GM12878 (cell line): ENCODE data around the gene PTPRC. TPM values are rescaled to one million over a fixed set of nuclear protein-coding genes. Genes with fewer than 3 reads are reported as not detected.

Experiments used
- CBX5 ChIP-seq: sonication (generic); IDR thresholded peaks from 2 replicates; pipeline ENCODE4 v1.6.1; 2016; ENCODE audit warnings: low read depth, moderate library complexity, mild to moderate bottlenecking, inconsistent platforms
- CEBPZ ChIP-seq: fragments of 150-350 bp; IDR thresholded peaks from 2 replicates; pipeline ENCODE4 v1.6.1; 2016; ENCODE audit warnings: low read depth, low read length
- CREM ChIP-seq: IDR thresholded peaks from 2 replicates; pipeline ENCODE4 v1.6.1; 2014; ENCODE audit warnings: antibody characterized with exemption, low read depth
- CUX1 ChIP-seq: IDR thresholded peaks from 2 replicates; pipeline ENCODE4 v1.6.1; 2012; ENCODE audit warnings: improper control_type of control experiment, low read depth, low read length; ENCODE audit not compliant: insufficient replicate concordance
- E2F4 ChIP-seq: IDR thresholded peaks from 2 replicates; pipeline ENCODE4 v1.6.1; 2012; ENCODE audit warnings: low read depth, low read length, improper control_type of control experiment
- EED ChIP-seq: sonication (generic); IDR thresholded peaks from 2 replicates; pipeline ENCODE4 v1.6.1; 2016; ENCODE audit warnings: antibody characterized with exemption, low read depth
- EP300 ChIP-seq, 2 experiments: fragments of 150-350 bp in 1 of 2; IDR thresholded peaks; 2 replicates each; pipeline ENCODE4 v1.6.1; 2011 to 2012; ENCODE audit warnings: low read depth in 2 of 2, low read length in 2 of 2, borderline replicate concordance in 1 of 2, improper control_type of control experiment in 1 of 2, inconsistent platforms in 1 of 2; ENCODE audit not compliant: control insufficient read depth in 1 of 2
- EZH2 ChIP-seq: IDR thresholded peaks from 2 replicates; pipeline ENCODE4 v1.6.1; 2012; ENCODE audit warnings: low read depth, mild to moderate bottlenecking, control low read depth, inconsistent platforms, low read length, borderline replicate concordance; ENCODE audit not compliant: control insufficient read depth
- JUND ChIP-seq: IDR thresholded peaks from 2 replicates; pipeline ENCODE4 v1.6.1; 2012; ENCODE audit warnings: low read depth, mild to moderate bottlenecking, low read length, improper control_type of control experiment, moderate library complexity
- KLF5 ChIP-seq: fragments of 450-650 bp; IDR thresholded peaks from 2 replicates; pipeline ENCODE4 v1.6.1; 2014; ENCODE audit warnings: mild to moderate bottlenecking; ENCODE audit not compliant: partially characterized antibody
- MEF2B ChIP-seq: fragments of 450-650 bp; IDR thresholded peaks from 2 replicates; pipeline ENCODE4 v1.6.1; 2018; ENCODE audit warnings: mild to moderate bottlenecking, moderate library complexity; ENCODE audit not compliant: partially characterized antibody, poor library complexity, severe bottlenecking
- MTA2 ChIP-seq: fragments of 450-650 bp; IDR thresholded peaks from 2 replicates; pipeline ENCODE4 v1.6.1; 2016; ENCODE audit warnings: low read depth, mild to moderate bottlenecking, moderate library complexity
- NFIC ChIP-seq: IDR thresholded peaks from 2 replicates; pipeline ENCODE4 v1.6.1; 2012; ENCODE audit warnings: low read depth, mild to moderate bottlenecking, inconsistent platforms, low read length, moderate library complexity
- PAX5 ChIP-seq: IDR thresholded peaks from 2 replicates; pipeline ENCODE4 v1.6.1; 2011; ENCODE audit warnings: low read depth, low read length, borderline replicate concordance
- POLR2A ChIP-seq: IDR thresholded peaks from 2 replicates; pipeline ENCODE4 v1.6.1; 2011; ENCODE audit warnings: low read depth, mild to moderate bottlenecking, low read length
- SKIL ChIP-seq: fragments of 450-650 bp; IDR thresholded peaks from 2 replicates; pipeline ENCODE4 v1.6.1; 2017; ENCODE audit warnings: mild to moderate bottlenecking, low read depth, inconsistent platforms; ENCODE audit not compliant: poor library complexity, severe bottlenecking
- ZNF207 ChIP-seq: fragments of 450-650 bp; IDR thresholded peaks from 2 replicates; pipeline ENCODE4 v1.6.1; 2014; ENCODE audit warnings: antibody characterized with exemption, mild to moderate bottlenecking, borderline replicate concordance
- ZNF24 ChIP-seq: fragments of 450-650 bp; IDR thresholded peaks from 2 replicates; pipeline ENCODE4 v1.6.1; 2017; ENCODE audit warnings: antibody characterized with exemption, mild to moderate bottlenecking
- polyA plus RNA-seq, 11 experiments: library from polyadenylated mRNA; depleted of rRNA in 4 of 11; unstranded in 6 of 11; stranded (reverse) in 5 of 11; fragments of >200 nt; fragmentation: Nextera tagmentation in 4 of 11; fragmentation: Illumina TruSeq in 1 of 11; extraction: Ambion mirVana in 4 of 11; extraction: Trizol in 1 of 11; gene quantifications; 1 replicate in 1 of 11; 2 replicates in 10 of 11; pipeline versions ENCODE4 v1.2.1 to v1.2.3, GENCODE V29; 2011 to 2016; ENCODE audit warnings: inconsistent platforms in 2 of 11, missing spikeins in 2 of 11, low read depth in 1 of 11
- total RNA-seq, 4 experiments: library from RNA; depleted of rRNA in 3 of 4; stranded (reverse); fragments of >200 nt in 3 of 4; fragmentation: Illumina TruSeq in 1 of 4; extraction: Trizol in 1 of 4; gene quantifications; 2 replicates each; pipeline versions ENCODE4 v1.2.1 to v1.2.3, GENCODE V29; 2013 to 2021

Gene PTPRC
- total and polyA plus RNA-seq, 10 of the 15 experiments (the other 5 are each of a cell fraction or from before 2014, with no cell fraction given): 72.9 to 221 (median 118) TPM

GRCh38 chr1:198598796-198599321 lies 40.0 kb upstream of the PTPRC start (continued):
- TF ChIP-seq CEBPZ: no peak
- TF ChIP-seq CUX1: no peak
- TF ChIP-seq ZNF207: no peak
- peak; percentile 64 for TF ChIP-seq NFIC
- TF ChIP-seq PAX5: peak; percentile 97
- peak; percentile 47 for TF ChIP-seq MEF2B
- TF ChIP-seq POLR2A: no peak; the same call in 1 of the 2 replicates
- TF ChIP-seq SKIL: peak; percentile 78
- no peak; the same call in 1 of the 2 replicates for TF ChIP-seq CBX5
- no peak for TF ChIP-seq KLF5
- TF ChIP-seq MTA2: peak; percentile 94
- peak; percentile 57; the same call in 1 of the 2 replicates for TF ChIP-seq CREM
- TF ChIP-seq E2F4: 0 out of 2 replicates have a peak, but pooled peaks have one; percentile 21
- no peak for TF ChIP-seq EZH2
- no peak for TF ChIP-seq ZNF24
- TF ChIP-seq EED: peak; percentile 74; the same call in 1 of the 2 replicates
- TF ChIP-seq JUND: no peak
- peak; percentile 63 to 84; a peak in 3 of 4 replicates for TF ChIP-seq EP300 (IDR thresholded peaks at IDR 0.05; ENCODE audit: borderline replicate concordance in 1 of 2, control insufficient read depth in 1 of 2, low read depth in 2 of 2, low read length in 2 of 2)
